OCI-LY1 (cell line): Measurements from ENCODE around the gene UAP1.

Experiments used
- EZH2 ChIP-seq: fragments of 200-600 bp; sonication (generic), shearing (Covaris generic); IDR thresholded peaks from 2 replicates; pipeline ENCODE4 v1.8.0; 2017; ENCODE audit warnings: borderline replicate concordance, mixed run types, mild to moderate bottlenecking, antibody characterized with exemption, low read length, moderate library complexity, mixed read lengths
- TF ChIP-seq, protein P1 (sequence below): fragments of 200-600 bp; sonication (generic), shearing (Covaris generic); IDR thresholded peaks from 2 replicates; pipeline ENCODE4 v1.5.1; 2017; ENCODE audit warnings: mild to moderate bottlenecking, antibody characterized with exemption, low read length, moderate library complexity, mixed read lengths

DNA sequence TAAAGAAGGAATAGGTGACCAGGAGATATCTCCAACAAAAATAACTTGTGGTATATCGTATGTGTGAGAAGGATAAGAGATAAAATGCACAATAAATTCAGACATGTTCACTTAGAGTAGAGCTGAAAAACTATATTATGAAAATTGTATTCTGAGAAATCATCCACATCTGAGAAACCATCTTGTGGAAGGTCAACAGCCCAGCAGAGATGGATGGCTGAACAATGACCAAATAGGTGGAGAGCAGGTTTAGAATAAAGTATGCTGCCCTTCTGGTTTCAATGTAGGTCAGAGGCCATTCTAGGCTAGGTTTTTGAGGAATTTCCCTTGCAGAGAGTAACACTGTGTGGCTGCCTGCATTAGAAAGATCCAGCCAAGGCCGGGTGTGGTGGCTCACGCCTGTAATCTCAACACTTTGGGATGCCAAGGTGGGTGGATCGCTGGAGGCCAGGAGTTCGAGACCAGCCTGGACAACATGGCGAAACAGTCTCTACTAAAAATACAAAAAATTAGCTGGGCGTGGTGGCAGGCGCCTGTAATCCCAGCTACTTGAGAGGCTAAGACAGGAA lies 8.8 kb upstream of the UAP1 start:
- TF ChIP-seq, protein P1, sequence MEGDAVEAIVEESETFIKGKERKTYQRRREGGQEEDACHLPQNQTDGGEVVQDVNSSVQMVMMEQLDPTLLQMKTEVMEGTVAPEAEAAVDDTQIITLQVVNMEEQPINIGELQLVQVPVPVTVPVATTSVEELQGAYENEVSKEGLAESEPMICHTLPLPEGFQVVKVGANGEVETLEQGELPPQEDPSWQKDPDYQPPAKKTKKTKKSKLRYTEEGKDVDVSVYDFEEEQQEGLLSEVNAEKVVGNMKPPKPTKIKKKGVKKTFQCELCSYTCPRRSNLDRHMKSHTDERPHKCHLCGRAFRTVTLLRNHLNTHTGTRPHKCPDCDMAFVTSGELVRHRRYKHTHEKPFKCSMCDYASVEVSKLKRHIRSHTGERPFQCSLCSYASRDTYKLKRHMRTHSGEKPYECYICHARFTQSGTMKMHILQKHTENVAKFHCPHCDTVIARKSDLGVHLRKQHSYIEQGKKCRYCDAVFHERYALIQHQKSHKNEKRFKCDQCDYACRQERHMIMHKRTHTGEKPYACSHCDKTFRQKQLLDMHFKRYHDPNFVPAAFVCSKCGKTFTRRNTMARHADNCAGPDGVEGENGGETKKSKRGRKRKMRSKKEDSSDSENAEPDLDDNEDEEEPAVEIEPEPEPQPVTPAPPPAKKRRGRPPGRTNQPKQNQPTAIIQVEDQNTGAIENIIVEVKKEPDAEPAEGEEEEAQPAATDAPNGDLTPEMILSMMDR = no peak
- TF ChIP-seq EZH2 = no peak
